ENCODE data around the gene C19orf38. TPM values are rescaled to one million over a fixed set of nuclear protein-coding genes. Genes with fewer than 3 reads are reported as not detected.

C19orf38 gene

Small RNA genes within 50 kb of the gene (small RNA-seq; reads per million reads assigned to genes)
- 2.0 reads per million for gene MIR199A1 (ENCODE audit: low read depth)
- gene MIR6793 (ENCODE audit: low read depth): not detected

Data from mesenchymal stem cell (in vitro differentiated cells and primary cell).